Body of pancreas (tissue), 4 donors: ENCODE data around the gene COQ10B.

Experiments used
- CTCF ChIP-seq, 7 experiments: fragments of 450-650 bp in 4 of 7; fragments of 200-600 bp in 3 of 7; sonication (generic) in 3 of 7; IDR thresholded peaks; one replicate each; pipeline ENCODE4 v1.5.1; 2016 to 2019; ENCODE audit warnings: antibody characterized with exemption in 7 of 7
- POLR2A ChIP-seq, 3 donors: fragments of 450-650 bp; IDR thresholded peaks; one replicate each; pipeline ENCODE4 v1.6.1; 2016; ENCODE audit warnings: antibody characterized with exemption in 3 of 3, mild to moderate bottlenecking in 2 of 3

DNA sequence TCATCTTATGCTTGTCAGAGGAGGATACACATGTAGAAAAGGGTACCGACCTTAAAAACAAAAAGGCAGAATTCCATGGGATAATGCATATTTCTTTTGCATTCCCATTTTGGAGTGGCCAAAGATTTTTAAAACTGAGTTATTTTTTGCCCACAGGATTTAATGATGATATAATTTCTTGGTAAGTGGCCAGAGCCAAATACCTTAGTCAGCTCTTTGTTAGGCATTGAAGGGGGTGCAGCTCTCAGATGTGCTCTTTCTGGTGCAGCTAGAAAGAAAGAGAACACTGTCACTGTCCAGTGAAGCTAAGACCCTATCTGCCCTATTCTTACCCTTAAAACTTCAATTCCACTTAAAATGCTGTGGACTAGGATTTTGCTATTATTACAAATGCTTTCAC, 10.8 kb downstream of the COQ10B start:
- TF ChIP-seq CTCF (IDR thresholded peaks at IDR 0.05): no peak
- no peak for TF ChIP-seq POLR2A (IDR thresholded peaks at IDR 0.05)
